ENCODE data around the gene ZRSR2. TPM values are rescaled to one million over a fixed set of nuclear protein-coding genes. Genes with fewer than 3 reads are reported as not detected.

The ZRSR2 gene
- total and polyA plus RNA-seq, 2 of the 8 experiments (the other 6 are each of a cell fraction or from before 2014, with no cell fraction given): 3.9 to 6.9 TPM

DNA sequence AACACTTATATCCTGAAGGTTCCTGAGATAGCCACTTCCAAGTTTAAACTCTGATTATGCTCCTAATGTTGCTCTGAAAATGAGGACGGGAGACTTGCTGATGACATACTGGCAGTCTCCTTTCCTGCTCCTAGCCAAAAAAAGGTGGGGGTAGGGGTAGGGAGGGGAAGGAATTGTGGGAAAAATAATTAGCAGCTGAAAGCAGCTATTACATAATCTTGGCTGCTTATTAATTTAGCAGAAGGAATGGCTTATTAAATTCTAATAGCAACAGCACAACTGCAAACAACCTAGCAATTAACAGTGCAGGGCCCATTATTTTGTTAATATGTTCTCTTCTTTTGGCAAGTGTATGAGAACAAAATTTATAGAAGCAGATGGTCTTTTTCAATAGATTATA is 66.4 kb downstream of the ZRSR2 start:
- H4K20me1 ChIP-seq (replicated peaks in 1 of 2; ENCODE audit: control insufficient read depth in 1 of 2, insufficient read depth in 2 of 2, low read length in 2 of 2): peaks cover 0 to 3% of the 10 kb centered on the region in 2 experiments
- WGBS, 2 experiments (ENCODE audit: extremely low coverage in 1 of 2, insufficient coverage in 1 of 2, insufficient read length in 1 of 2, insufficient replicate concordance in 2 of 2, low coverage in 1 of 2, low lambda C conversion rate in 2 of 2, missing lambda C conversion rate in 1 of 2): 60% methylated on average over 1 of the region's 1 CpG; no CpG with 5 or more reads in 1 of the 2 experiments
- CTCF ChIA-PET (ENCODE audit: partially characterized antibody): no interaction called here
- no peak overlapping the region for H3K23ac ChIP-seq (ENCODE audit: insufficient read length)
- no peak overlapping the region for H4K8ac ChIP-seq (ENCODE audit: extremely low read depth, insufficient read depth, low read length)
- no peak overlapping the region for H3K18ac ChIP-seq (ENCODE audit: extremely low read depth, low read length)
- H3K14ac ChIP-seq (ENCODE audit: insufficient read length): no peak overlapping the region
- peaks cover 8 to 27% of the 10 kb centered on the region in 2 experiments for H3K79me2 ChIP-seq (ENCODE audit: control insufficient read depth in 1 of 2, insufficient read depth in 2 of 2, low read length in 2 of 2)
- H4K5ac ChIP-seq (ENCODE audit: insufficient read length, low read depth, low read length): no peak overlapping the region
- no peak overlapping the region for H2BK12ac ChIP-seq (ENCODE audit: low read depth, low read length)
- H2BK120ac ChIP-seq (replicated peaks; ENCODE audit: low read depth, low read length): no peak overlapping the region
- H3K79me1 ChIP-seq (ENCODE audit: low read depth, low read length): no peaks in the 10 kb centered on the region
- FAIRE-seq (no peak), DNase-seq (ENCODE audit: low read depth in 1 of 2, low spot score in 2 of 2) (no peak)
- no peak overlapping the region for H2BK20ac ChIP-seq (ENCODE audit: low read length)
- peaks cover 8% of the 10 kb centered on the region; the same call in 1 of the 2 replicates for H3K23me2 ChIP-seq (ENCODE audit: low read depth, low read length)
- no peak overlapping the region for H2AK5ac ChIP-seq (ENCODE audit: low read depth, low read length)
- H3K4me2 ChIP-seq (ENCODE audit: insufficient read depth in 1 of 2, low read depth in 2 of 2, low read length in 2 of 2): peak overlapping the region; percentile 32 to 88
- H4K91ac ChIP-seq (replicated peaks; ENCODE audit: insufficient read length, low read length): no peak overlapping the region
- H3K27me3 ChIP-seq (replicated peaks in 1 of 4; ENCODE audit: control insufficient read depth in 3 of 4, extremely low read depth in 1 of 4, insufficient read depth in 3 of 4, low read length in 3 of 4): no peaks in the 10 kb centered on the region
- H3K56ac ChIP-seq (replicated peaks; ENCODE audit: insufficient read length, low read depth, low read length): no peak overlapping the region
- no peak overlapping the region for H2AFZ ChIP-seq (ENCODE audit: low read length)
- peaks cover 0 to 21% (median 1%) of the 10 kb centered on the region in 4 experiments; a peak in 1 of 8 replicates for H3K36me3 ChIP-seq (ENCODE audit: control insufficient read depth in 2 of 4, insufficient read depth in 4 of 4, low read length in 3 of 4)
- no peak overlapping the region for H3K9ac ChIP-seq (replicated peaks in 1 of 4; ENCODE audit: extremely low read depth in 1 of 4, low read depth in 3 of 4, low read length in 3 of 4)
- no peaks in the 10 kb centered on the region for H3K9me3 ChIP-seq (ENCODE audit: insufficient read depth in 2 of 2, low read depth in 1 of 2, low read length in 1 of 2)
- POLR2A ChIA-PET (ENCODE audit: partially characterized antibody): interaction anchor here (0.8 to 0.9 kb wide), 3 partner anchors 21 to 124 kb away, joined by 3 read pairs; no protein-coding TSS in a partner anchor
- H3K4ac ChIP-seq (replicated peaks; ENCODE audit: insufficient read length, low read depth, low read length): no peak overlapping the region
- H3K4me1 ChIP-seq (replicated peaks in 1 of 4; ENCODE audit: control insufficient read depth in 3 of 4, insufficient read depth in 4 of 4, low read length in 3 of 4): peaks cover 0 to 2% (median 0%) of the 10 kb centered on the region in 4 experiments; a peak in 2 of 7 replicates
- no peak overlapping the region for H2BK15ac ChIP-seq (ENCODE audit: low read length)
- no peak for TF ChIP-seq POLR2A (IDR thresholded peaks at IDR 0.05; ENCODE audit: control extremely low read depth in 1 of 2, low read depth in 2 of 2, low read length in 2 of 2)
- TF ChIP-seq SRF (IDR thresholded peaks at IDR 0.05; ENCODE audit: low read depth, low read length): no peak
- no peak for TF ChIP-seq CHD2 (IDR thresholded peaks at IDR 0.05; ENCODE audit: low read length)
- no peak for TF ChIP-seq TBP (IDR thresholded peaks at IDR 0.05; ENCODE audit: low read depth, low read length)
- TF ChIP-seq HDAC6 (IDR thresholded peaks at IDR 0.05; ENCODE audit: low read depth, low read length): no peak
- TF ChIP-seq SP2 (IDR thresholded peaks at IDR 0.05; ENCODE audit: low read length): no peak
- TF ChIP-seq, protein P1, sequence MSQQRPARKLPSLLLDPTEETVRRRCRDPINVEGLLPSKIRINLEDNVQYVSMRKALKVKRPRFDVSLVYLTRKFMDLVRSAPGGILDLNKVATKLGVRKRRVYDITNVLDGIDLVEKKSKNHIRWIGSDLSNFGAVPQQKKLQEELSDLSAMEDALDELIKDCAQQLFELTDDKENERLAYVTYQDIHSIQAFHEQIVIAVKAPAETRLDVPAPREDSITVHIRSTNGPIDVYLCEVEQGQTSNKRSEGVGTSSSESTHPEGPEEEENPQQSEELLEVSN (IDR thresholded peaks at IDR 0.05): no peak
- no peak for TF ChIP-seq CBX5 (IDR thresholded peaks at IDR 0.05; ENCODE audit: low read depth, low read length)
- TF ChIP-seq BACH1 (IDR thresholded peaks at IDR 0.05; ENCODE audit: low read length): no peak
- no peak for TF ChIP-seq GABPA (IDR thresholded peaks at IDR 0.05; ENCODE audit: borderline replicate concordance, insufficient read depth, low read length)
- TF ChIP-seq POU5F1 (IDR thresholded peaks at IDR 0.05; ENCODE audit: low read depth, low read length): no peak
- TF ChIP-seq TEAD4 (IDR thresholded peaks at IDR 0.05; ENCODE audit: low read depth, low read length): no peak
- no peak for TF ChIP-seq YY1 (IDR thresholded peaks at IDR 0.05; ENCODE audit: low read depth, low read length)
- no peak for TF ChIP-seq HDAC2 (IDR thresholded peaks at IDR 0.05; ENCODE audit: borderline replicate concordance in 1 of 2, low read depth in 2 of 2, low read length in 2 of 2)
- H3K4me3 ChIP-seq (ENCODE audit: extremely low read depth in 1 of 4, insufficient read depth in 2 of 4, low read depth in 3 of 4, low read length in 4 of 4): peak overlapping the region in 1 of 4 experiments; percentile 99; a peak in 2 of 8 replicates
- H2BK5ac ChIP-seq (ENCODE audit: low read depth, low read length): no peak overlapping the region
- no peak overlapping the region for H3K27ac ChIP-seq (ENCODE audit: low read depth, low read length)

All from H1 (cell line).